ENCODE measurements around the gene HTR3E. TPM values are rescaled to one million over a fixed set of nuclear protein-coding genes. Genes with fewer than 3 reads are reported as not detected.

Gene HTR3E
- total RNA-seq, 6 experiments from 2014 or later = not detected

DNA sequence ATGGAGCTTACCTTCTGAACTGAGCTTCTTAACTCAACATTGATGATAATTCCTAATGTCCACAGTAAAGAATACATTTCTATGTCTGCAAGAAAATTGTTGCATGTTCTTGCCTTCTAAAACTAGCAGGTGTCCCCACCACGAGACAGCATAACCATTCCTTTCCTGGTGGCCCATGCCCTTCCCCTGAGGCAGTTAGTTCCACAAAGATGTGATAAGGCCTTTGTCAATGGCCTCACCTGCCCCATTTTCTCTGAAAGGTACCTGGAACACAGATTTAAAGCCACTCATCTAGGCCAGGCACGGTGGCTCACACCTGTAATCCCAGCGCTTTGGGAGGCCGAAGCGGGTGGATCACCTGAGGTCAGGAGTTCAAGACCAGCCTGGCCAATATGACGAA lies 21.0 kb upstream of the HTR3E start:
- H3K36me3 Mint-ChIP-seq (ENCODE audit: low read depth) = peaks cover 3% of the 10 kb centered on the region; the same call in 1 of the 2 replicates
- TF ChIP-seq, protein P1, sequence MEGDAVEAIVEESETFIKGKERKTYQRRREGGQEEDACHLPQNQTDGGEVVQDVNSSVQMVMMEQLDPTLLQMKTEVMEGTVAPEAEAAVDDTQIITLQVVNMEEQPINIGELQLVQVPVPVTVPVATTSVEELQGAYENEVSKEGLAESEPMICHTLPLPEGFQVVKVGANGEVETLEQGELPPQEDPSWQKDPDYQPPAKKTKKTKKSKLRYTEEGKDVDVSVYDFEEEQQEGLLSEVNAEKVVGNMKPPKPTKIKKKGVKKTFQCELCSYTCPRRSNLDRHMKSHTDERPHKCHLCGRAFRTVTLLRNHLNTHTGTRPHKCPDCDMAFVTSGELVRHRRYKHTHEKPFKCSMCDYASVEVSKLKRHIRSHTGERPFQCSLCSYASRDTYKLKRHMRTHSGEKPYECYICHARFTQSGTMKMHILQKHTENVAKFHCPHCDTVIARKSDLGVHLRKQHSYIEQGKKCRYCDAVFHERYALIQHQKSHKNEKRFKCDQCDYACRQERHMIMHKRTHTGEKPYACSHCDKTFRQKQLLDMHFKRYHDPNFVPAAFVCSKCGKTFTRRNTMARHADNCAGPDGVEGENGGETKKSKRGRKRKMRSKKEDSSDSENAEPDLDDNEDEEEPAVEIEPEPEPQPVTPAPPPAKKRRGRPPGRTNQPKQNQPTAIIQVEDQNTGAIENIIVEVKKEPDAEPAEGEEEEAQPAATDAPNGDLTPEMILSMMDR (IDR thresholded peaks at IDR 0.05) = no peak
- no peak overlapping the region for H3K27ac Mint-ChIP-seq
- DNase-seq = no peak
- no peak overlapping the region for H3K4me3 Mint-ChIP-seq
- peaks cover 14% of the 10 kb centered on the region for H3K27me3 Mint-ChIP-seq (ENCODE audit: insufficient read depth)
- peaks cover 19% of the 10 kb centered on the region for H3K4me1 Mint-ChIP-seq (ENCODE audit: low read depth)
- H3K9me3 Mint-ChIP-seq = no peaks in the 10 kb centered on the region; the same call in none of the 2 replicates

DNA sequence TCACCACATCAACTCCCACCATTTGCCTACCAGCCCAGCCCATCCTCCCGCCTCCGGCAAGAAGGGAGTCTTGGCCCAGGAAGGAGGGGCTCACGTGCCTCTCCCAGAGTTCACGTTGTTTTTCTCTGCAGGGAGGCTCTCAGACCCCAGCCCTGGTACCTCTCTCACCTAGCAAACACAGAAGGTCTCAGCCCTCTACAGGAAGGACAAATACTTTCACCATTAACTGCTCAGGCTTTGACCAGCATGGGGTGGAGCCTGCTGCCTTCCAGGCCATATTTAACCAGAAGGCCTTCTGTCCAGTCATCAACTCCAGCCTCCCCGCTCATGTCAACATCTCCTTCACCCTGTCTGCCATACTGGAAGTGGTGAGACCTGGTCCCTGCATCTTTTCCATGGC lies 19.0 kb upstream of the HTR3E start:
- Mint-ChIP-seq H3K4me3 (no peak overlapping the region), H3K27ac (no peak overlapping the region), H3K27me3 (ENCODE audit: insufficient read depth) (peaks cover 12% of the 10 kb centered on the region), H3K4me1 (ENCODE audit: low read depth) (peaks cover 19% of the 10 kb centered on the region), H3K9me3 (no peaks in the 10 kb centered on the region), H3K36me3 (ENCODE audit: low read depth) (no peaks in the 10 kb centered on the region)
- DNase-seq = no peak
- TF ChIP-seq, protein P1 (IDR thresholded peaks at IDR 0.05) = no peak

DNA sequence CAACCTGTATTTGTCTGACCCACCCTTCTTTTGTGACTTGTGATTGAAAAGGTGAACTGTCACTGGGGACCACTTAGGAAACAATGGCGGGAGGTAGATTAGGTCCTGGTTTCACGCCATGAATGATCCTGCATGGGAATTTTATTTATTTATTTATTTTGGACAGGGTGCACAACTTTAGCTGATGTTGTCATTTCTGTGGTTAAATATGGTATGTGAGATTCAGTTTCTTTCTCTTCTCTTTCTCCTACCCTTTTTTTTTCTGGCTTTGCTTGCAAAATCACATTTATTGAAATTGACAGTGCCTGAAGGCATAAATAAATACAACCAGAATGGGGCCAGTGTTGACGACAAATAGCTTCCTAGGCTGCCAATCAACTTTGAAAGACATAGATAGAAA lies 18.0 kb upstream of the HTR3E start:
- no peak overlapping the region for H3K27ac Mint-ChIP-seq
- TF ChIP-seq, protein P1 (IDR thresholded peaks at IDR 0.05) = no peak
- no peak for DNase-seq
- no peak overlapping the region for H3K4me3 Mint-ChIP-seq
- no peaks in the 10 kb centered on the region for H3K9me3 Mint-ChIP-seq
- H3K4me1 Mint-ChIP-seq (ENCODE audit: low read depth) = peaks cover 12% of the 10 kb centered on the region
- H3K27me3 Mint-ChIP-seq (ENCODE audit: insufficient read depth) = peaks cover 11% of the 10 kb centered on the region
- H3K36me3 Mint-ChIP-seq (ENCODE audit: low read depth) = no peaks in the 10 kb centered on the region

DNA sequence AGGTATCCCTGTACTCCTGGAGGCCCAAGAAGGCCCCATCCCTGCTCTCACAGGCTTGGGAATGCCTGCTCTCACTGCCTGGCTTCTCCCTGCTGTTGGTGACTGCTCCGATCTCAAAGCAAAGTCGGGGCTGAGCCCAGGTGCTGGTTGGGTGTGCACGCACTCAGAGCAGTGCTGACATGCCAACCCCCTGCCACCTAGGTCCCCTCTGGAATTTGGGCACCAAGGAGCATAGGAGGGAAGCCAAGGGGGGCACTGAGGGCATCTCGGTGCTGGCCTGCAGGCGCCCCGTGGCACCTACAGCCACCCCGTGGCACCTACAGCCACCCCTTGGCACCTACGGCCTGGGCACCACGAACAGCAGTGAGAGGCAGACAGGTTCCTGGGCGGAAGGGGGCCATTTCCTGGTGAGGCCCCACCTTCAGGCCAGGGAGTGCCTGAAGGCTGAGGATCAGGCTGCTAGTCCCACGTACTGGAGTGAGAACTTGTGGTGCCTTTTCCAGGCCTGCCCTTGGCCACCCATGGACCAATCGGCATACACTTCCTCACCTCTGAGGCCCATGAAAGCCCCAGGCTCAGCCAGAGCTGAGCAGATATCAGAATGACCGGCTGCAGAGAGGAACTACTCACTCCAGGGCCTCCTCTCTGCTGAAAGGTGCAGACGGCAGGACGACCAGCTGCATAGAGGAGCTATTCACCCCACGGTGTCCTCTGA lies 15.6 kb upstream of the HTR3E start:
- Mint-ChIP-seq H3K27ac (no peak overlapping the region), H3K36me3 (ENCODE audit: low read depth) (peaks cover 9% of the 10 kb centered on the region), H3K4me3 (no peak overlapping the region), H3K9me3 (peaks cover 11% of the 10 kb centered on the region), H3K4me1 (ENCODE audit: low read depth) (peaks cover 17% of the 10 kb centered on the region), H3K27me3 (ENCODE audit: insufficient read depth) (peaks cover 2% of the 10 kb centered on the region)
- no peak for DNase-seq
- TF ChIP-seq, protein P1 (IDR thresholded peaks at IDR 0.05) = no peak

DNA sequence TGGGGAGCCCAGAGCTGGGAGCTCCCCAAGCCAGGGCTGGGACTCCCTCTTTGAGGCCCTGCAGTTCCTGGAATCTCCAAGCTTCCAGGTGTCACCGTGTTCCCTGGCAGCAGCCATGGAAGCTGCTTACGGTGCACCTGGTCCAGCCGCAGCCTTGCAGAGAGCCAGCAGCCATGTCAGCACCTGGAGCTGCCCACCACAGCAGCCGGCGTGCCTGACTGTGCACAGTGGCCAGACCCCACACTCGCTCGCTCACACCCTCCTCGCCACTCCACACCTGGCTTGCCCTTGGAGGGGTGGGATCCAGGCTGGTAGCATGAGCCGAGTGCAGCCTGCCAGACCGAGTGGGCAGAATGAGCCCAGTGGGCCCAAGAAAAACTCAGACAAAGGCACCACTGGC lies 14.8 kb upstream of the HTR3E start:
- no peak overlapping the region for H3K27ac Mint-ChIP-seq

More for the DNA sequence above, 14.8 kb upstream of the HTR3E start:
- peaks cover 2% of the 10 kb centered on the region for H3K27me3 Mint-ChIP-seq (ENCODE audit: insufficient read depth)
- H3K4me1 Mint-ChIP-seq (ENCODE audit: low read depth) = peaks cover 17% of the 10 kb centered on the region
- H3K36me3 Mint-ChIP-seq (ENCODE audit: low read depth) = peaks cover 9% of the 10 kb centered on the region
- H3K4me3 Mint-ChIP-seq = no peak overlapping the region
- DNase-seq = no peak
- TF ChIP-seq, protein P1 (IDR thresholded peaks at IDR 0.05) = no peak
- peaks cover 11% of the 10 kb centered on the region for H3K9me3 Mint-ChIP-seq
